ENCODE results near the gene PCGF1.

Gene PCGF1

DNA sequence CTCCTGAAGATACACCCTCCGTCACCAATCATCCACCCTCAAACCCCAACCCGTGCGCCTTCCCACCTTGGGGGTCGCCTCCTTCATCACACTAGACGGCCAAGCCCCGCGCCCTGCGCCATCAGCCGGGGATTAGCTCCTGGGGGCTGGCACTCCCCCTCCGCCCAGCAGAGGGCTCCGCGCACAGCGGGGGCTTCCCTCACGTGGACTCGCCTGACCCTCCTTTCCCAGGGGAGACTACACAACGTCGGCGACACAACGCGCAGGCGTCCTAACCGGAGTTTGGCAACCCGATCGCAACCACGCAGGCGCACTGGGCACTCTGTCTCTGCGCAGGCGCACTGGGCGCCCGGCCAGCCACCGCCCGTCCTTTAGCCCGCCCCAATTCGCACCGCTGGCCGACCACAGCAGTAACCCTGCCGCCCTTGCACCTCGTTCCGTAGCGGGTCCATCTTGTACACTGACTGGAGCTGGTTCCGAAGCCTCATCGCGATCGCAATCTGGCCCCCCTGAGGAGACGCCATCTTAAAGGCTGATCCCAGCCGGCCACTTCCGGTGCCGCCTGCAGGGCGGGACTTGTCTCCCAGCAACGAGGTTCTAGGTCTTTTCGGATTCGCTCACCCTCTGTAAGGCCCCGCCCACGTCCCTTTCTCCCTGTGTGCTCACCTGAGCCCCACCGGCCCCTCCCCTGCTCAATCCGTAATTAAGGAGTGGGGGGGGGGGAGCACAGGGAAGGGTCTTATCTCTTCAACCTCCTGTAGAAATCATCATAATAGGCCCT is at the start of gene PCGF1:
PCGF1 (minus strand) TSS at position 551 of the 781 bp plus-strand sequence; CDS start at position 524, 27 bp downstream.
- in situ Hi-C loops (cut with MboI; ENCODE audit: low sequenced_read_pairs): no loop called here

DNA sequence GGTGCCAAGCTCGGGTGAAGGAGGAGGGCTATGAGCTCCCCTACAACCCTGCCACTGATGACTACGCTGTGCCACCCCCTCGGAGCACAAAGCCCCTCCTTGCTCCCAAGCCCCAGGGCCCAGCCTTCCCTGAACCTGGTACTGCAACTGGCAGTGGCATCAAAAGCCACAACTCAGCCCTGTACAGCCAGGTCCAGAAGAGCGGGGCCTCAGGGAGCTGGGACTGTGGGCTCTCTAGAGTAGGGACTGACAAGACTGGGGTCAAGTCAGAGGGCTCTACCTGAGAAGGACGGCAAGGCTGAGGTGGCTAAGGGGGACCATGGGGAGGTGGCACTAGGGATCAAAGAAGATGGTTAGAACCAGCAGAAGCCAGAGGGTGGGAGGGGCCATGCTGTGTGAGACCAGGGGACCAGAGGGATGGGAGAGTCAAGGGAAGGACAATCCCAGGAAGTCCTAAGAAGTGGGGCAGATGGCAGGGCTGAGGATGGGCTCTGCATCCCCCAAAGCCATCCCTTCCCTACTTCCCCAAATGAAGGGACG is 49.4 kb upstream of the PCGF1 start:
- in situ Hi-C loops (cut with MboI; ENCODE audit: low sequenced_read_pairs): no loop called here

DNA sequence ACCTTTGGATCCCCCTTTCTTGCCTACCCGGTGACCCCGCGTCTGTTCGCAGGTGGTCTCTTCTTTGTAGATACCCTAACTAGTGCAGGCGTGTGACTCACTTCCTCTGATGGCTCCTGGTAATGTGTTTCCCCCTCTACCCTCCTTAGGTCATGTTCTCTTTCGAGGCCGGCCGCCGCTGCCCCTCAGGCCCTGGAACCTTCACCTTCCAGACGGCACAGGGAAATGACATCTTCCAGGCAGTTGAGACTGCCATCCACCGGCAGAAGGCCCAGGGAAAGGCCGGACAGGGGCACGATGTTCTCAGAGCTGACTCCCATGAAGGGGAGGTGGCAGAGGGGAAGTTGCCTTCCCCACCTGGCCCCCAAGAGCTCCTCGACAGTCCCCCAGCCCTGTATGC is 48.7 kb upstream of the PCGF1 start:
- in situ Hi-C loops (cut with MboI; ENCODE audit: low sequenced_read_pairs): no loop called here

DNA sequence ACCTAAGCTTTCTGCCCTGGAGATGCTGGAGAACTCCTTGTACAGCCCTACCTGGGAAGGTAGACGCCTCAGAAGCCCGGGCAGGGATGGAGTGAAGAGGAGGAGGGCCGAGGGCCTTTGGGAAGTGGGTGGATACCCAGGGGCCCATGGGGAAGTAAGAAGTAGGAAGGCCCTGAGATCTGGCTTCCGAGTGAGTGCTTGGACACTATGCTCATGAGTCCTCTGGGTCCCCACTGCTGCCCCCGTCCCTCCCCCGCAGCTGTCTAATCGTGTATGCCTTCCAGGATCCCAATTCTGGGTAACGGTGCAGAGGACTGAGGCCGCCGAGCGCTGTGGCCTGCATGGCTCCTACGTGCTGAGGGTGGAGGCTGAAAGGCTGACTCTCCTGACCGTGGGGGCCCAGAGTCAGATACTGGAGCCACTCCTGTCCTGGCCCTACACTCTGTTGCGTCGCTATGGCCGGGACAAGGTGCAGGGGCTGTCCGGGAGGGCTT is 48.2 kb upstream of the PCGF1 start:
- in situ Hi-C loops (cut with MboI; ENCODE audit: low sequenced_read_pairs): no loop called here

DNA sequence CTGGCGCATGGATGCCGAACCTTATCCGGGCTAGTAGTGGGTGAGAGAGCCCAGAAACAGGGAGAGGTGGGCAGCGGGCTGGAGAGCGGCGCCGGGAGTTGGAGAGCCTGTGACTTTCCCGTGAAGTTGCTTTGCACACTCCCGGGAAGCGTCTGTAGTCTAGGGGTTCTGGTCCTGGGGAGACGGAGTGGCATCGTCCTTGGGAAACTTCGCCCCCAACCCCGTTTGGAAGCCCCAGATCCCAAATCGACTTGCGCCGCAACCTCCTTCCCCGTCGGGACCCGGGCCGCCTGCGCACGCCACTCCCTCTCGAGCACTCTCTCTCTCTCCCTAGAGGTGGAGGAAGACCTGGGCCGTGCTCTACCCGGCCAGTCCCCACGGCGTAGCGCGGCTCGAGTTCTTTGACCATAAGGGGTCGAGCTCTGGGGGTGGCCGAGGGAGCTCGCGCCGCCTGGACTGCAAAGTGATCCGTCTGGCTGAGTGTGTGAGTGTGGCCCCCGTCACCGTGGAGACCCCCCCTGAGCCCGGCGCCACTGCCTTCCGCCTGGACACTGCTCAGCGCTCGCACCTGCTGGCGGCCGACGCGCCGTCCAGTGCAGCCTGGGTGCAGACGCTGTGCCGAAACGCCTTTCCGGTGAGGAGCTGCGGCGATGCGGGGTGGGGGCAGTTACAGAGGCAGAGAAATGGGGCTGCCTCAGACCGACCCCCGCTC is 47.5 kb upstream of the PCGF1 start:
- in situ Hi-C loops (cut with MboI; ENCODE audit: low sequenced_read_pairs): no loop called here

DNA sequence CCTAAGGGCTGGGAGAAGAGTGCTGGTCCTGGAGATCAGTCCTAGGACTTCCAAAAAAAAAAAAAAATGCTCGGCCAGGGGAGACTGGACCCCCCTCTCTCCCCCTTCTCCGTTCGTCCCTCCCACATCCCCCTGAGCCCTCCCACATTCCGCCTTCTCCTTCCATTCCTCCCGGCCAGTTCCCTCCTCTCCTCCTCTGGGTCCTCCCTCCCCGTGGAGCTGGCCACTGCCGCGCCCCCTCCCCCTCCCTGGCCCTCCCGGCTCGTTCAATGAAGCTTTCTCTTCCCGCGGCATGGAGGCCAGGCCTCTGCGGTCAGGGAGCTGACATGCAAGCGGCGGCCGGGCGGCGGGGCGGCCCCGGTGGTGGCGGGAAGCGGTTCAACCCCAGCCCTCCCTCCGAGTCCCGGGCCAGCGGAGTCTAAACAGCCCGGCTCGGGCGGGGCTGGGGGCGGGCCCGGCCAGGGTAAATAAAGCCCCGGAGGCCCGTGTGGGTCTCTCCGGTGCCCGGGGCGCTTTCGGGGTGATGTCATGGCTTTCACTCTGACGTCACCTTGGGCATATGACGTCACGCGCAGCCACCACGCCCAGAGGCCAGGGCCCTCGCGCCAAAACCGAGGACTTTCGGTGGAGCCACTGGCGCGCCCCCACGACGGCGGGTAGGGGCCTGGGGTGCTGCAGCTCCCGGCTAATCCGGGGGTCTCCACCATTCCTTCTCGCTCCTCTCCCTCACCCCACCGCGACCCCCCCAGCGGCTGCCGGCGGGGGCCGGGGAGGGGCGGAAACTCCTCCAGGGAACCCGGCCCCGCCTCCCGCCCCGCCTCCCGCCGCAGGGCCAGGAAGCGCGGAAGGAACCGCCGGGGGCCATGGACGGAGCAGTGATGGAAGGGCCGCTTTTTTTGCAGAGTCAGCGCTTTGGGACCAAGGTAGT is 46.7 kb upstream of the PCGF1 start, which contains the start of the genes DOK1 and LOXL3:
DOK1 (plus strand) TSS at position 829 of the 928 bp plus-strand sequence; CDS start at position 864, 35 bp downstream.
LOXL3 (minus strand) TSS at position 51 of the 928 bp plus-strand sequence. CDS start 1,308 bp downstream, outside the sequence.
- in situ Hi-C loops (cut with MboI; ENCODE audit: low sequenced_read_pairs): no loop called here

DNA sequence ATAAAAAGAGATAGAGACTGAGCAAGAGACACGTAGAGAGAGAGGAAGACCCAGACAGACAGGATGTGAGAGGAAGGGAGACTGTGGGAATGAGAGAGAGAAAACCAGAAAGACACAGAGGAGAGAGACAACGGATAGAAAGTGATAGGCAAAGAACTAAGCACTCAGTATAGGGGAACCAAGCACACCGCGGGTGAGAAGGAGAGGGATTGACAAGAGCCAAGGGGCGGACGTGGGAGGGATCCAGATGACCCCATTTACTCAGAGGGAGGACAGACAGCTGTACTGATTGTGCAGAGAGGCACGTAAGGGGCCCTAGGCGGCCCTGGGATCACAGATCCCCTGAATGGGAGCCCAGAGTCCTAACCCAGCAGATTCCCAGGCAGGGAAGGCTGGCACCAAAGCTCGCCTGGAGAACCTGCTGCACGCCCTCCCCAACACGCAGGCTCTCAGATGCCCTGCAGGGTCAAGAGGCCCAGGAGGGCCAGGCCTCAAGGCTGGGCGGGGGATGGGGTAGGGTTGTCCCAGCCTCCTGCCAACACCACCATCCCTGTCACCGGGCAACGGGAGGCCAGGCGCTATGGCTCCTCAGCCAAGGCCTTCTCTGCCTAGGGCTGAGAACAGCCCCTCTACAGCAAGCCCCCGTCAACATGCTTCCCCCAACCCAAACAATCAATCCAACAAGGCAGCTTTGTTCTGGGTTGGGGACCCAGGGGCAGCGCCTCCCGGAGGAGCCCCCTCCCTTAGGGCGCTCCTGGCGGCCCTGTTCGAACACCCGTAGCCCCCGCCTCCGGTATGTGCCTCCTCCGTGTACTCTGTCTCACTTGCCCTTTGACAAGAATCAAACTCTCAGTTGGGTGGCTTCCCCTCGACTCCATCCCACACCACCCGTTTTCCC is 45.7 kb upstream of the PCGF1 start:
- in situ Hi-C loops (cut with MboI; ENCODE audit: low sequenced_read_pairs): no loop called here

DNA sequence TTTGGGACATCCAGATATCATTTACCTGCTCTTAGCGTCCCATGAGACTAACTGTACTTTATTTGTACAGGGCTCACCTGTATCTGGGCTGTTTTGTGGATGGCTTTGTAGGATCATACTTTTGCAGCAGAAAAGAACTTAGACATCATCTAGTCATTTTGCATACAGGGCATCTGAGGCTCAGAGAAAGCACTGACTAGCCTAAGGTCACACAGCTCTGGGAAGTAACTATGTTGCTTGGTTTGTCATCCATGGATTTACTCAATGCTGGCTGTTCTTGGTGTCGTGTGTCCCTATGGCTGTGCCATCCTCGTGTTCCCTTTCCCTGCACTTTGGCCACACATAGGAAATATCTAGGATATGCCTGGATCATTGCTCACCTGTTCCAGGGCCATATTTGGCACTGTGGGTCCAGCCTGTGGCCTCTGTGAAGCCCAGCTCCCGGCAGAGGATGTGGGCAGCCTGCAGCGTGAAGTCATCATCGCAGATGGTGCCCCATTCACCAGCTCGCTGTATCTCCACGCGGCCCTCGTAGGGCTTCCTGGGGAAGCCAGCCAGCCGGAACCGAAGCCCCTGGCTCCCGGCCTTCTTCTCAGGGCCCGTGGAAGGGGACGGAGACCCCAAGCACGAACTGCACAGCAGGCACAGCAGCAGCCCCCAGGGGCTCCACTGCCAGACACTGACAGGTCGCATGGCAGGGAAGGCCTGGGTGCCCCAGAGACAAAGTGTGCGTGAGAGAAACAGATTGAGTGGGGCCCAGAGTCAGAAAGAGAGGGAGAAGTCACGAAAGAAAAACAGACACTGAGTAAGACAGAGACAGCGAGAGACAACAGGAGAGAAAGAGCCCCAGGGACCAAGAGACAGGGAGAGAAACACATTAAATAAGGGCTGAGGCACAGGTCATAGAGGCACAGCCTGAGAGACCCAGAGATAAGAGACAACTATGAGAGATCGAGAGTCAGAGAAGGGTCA is 44.7 kb upstream of the PCGF1 start:
- in situ Hi-C loops (cut with MboI; ENCODE audit: low sequenced_read_pairs): no loop called here

DNA sequence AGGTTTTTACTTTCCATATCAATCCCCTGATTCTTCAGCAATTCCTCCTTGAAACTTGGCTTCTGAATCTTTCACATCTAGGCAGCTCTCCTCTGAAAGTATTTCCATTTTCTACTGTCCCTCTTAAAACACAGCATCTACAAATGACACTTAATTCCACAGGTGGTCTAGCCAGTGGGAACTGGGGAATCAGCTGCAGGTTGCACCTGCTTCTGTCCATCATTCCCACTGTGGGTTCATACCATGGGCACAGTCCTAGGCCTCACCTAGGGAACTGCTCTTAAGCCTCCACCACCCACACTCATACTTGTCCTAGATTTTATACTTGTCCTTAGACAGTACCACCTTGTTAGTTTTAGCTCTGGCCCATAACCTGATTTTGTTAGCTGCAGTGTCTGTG is 44.0 kb upstream of the PCGF1 start:
- in situ Hi-C loops (cut with MboI; ENCODE audit: low sequenced_read_pairs): no loop called here

DNA sequence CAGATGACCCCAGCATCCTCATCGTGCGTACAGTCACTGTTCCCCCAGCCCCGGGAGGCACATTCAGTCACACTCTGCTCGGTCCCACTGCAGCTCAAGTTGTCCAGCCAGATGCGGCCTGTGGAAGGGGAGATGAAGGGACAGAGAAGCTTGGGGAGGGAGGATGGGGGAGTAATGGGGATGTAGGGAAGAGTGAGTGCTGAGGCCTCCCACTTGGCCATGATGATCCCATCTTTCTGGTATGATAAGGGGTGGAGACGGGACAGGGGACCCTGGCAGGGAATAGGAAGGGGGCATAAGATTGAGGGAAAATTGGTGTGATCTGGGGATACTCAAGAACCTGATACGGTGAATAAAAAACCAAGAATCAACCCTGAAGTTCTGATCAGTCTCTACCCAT is 42.7 kb upstream of the PCGF1 start:
- in situ Hi-C loops (cut with MboI; ENCODE audit: low sequenced_read_pairs): no loop called here

DNA sequence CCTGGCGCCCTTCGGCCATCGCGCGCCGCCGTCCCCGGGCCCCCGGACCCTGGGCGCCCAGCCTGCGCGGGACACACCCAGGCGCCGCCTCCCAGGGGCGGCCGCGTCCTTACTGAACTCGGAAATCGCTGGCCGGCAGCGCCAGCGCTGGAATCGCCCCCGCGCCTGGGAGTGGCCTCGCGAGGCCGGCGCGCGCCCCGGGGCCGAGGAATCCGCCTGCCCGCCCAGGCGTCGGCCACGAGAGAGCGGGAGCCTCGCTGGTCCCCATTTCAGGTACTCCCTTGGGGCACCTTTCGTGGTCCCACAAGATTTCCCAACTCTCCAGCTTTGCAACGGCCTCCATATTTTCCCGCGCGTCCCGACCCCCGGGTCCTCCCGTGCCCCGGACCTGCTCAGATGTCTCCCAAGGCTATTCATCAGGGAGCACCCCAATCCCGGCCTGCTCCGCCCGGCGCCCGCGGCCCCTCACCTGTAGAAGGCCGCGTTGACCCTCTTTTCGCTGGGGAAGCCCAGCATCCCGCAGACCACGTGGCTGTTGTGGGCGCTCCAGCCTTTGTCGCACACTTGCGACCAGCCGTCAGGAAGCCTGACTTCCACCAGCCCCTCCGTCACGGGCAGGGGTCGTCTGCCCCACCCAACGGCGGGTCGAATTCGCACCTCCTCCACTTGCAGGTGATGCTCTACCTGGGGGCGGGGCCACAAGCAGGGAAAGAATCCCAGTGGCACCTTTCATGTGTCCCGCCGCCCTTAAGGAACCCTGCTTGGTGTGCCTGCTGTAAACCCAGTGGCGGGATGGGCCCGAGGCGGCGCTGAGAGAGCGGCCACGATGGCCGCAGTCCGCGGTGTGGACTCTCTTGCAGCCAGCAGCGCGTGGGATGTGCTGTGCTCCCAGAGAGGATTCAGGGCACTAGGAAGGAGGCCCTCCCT is 41.7 kb upstream of the PCGF1 start:
- in situ Hi-C loops (cut with MboI; ENCODE audit: low sequenced_read_pairs): no loop called here

DNA sequence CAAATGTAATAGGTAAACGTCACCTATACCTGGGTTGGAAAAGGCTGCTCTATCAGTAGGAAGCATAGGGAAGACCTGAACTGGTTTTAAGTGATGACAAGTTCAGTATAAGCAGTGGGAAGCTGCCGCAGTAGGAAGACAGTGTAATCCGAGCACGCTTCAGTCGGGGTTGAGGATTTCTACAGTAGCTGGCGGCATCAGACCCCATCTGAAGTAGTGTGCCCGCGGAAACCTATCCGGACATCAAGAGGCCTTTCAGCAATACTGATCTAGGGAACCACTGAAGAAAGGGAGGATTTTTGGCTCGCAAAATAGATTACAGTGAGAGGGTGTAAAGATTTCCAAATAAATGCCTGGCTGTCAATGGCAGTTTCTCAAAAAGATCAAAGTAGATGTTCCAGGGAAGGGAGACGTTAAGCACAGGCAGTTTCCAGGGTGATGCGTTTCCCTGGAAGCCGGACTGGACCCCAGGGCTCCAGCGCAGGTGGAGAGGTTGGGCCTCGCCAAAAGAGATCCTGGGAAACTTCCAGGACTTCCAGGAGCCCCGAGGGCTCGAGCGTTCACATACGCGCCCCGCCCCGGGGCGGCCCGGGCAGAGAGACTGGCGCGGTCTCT is 40.9 kb upstream of the PCGF1 start:
- in situ Hi-C loops (cut with MboI; ENCODE audit: low sequenced_read_pairs): no loop called here

DNA sequence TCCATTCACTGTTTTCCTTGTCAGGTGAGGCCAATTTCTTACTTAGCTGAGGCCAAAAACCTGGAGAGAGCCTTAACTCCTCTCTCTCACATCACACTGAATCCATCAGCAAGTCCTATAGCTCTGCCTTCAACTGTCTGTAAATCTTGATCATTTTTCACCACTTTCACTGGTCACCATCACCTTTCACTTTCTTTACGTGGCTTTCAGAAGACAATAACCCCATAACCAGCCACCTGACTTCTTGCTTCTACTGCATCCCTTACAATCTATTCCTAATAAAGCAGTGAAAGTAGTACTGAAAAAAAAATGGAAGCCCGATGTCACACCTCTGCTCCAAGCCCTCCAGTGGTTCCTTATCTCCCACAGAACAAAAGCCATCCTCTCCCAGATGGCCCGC is 38.5 kb upstream of the PCGF1 start:
- in situ Hi-C loops (cut with MboI; ENCODE audit: low sequenced_read_pairs): no loop called here

DNA sequence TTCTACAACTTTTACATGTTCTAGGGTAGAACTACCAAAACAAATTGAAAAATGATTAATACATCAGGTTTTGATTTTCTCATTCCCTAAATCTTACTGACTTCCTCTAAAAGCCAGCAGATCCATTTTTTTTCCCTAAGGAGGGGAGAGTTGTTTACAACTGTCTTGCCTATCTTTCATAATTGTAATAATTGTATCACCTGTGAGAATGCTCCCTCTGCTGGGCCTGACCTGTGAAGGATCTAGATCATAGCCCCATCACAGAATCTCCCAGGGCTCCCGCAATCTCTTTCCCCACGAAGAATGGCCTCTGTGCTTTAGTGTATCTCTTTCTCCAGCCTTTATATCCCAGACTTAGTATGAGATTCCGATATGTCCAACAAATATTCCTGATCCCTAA is 37.1 kb upstream of the PCGF1 start:
- in situ Hi-C loops (cut with MboI; ENCODE audit: low sequenced_read_pairs): no loop called here

DNA sequence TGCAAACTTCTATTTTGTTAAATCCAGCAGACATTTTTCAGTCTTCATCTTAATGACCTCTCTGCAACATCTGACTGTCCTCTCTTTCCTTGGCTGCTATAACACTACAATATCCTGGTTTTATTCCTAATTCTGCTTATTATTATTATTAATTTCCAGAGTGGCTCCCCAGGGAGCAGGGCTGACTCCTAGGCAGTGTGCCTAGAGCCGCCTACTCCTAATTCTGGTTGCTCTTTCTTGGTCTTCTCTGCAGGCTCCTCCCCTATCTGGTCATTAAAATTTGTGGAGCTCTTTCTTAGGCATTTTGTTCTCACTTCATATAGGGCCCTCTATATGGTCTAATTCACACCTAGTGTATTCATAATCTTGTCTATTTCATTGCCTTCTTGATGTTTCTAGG is 35.5 kb upstream of the PCGF1 start:
- in situ Hi-C loops (cut with MboI; ENCODE audit: low sequenced_read_pairs): no loop called here

DNA sequence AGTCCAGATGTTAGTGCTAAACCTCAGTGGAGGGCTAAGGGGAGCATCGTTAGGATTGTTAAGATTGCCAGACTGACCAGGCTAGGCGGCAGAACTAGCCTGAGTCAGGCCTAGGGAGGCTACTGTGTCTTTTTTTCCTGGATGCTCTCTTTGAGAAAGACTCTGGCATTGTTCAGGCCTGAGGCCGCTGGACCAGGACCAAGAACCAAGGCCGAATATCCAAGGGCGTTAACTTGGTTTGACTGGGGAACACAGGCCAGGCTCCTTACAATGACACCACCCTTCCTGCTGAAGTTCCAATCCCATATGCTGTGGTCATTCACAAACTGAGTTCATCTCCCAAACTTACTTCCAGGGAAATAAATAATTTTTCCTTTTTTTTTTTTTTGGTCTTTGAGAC is 32.8 kb upstream of the PCGF1 start:
- in situ Hi-C loops (cut with MboI; ENCODE audit: low sequenced_read_pairs): no loop called here

DNA sequence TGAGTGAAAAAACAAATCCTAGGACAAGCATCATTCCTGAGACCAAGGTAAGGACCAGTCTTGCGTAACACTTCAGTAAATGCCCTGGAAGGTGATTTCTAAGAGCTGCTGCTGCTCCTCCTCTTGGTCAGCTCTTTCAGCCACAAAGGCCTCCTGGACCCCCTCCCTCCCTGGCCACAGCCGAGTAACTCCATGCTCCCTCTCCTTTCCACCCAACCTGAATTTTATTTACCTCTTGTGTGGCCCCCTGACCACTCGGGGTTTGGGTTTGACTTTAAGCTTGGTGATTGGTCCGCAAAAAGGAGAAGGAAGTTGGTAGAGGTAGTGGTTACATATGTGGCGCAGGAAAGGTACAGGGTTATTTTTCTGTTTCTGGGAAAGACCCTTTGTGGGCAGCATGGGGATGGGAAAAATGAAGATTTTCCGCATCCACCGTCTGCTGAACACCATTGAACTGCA is 31.4 kb upstream of the PCGF1 start:
- in situ Hi-C loops (cut with MboI; ENCODE audit: low sequenced_read_pairs): no loop called here

Data from HL-60/S4 (cell line).